NCI-H2107 treated with DMSO at 0.1 percent for 48 hours (cell line): ENCODE data around the gene HACL1.
A peak's percentile ranks its signal among the peaks of the same experiment; 100 is the strongest.
"Not testable (repeated sequence)": the region's sequence is repeated elsewhere in the genome, so short reads cannot be mapped to it uniquely, and the experiment has no call there.

Experiments used
- DNase-seq: peaks from one replicate; lab custom pipeline; 2025; ENCODE audit not compliant: unreplicated experiment; lab: John Stamatoyannopoulos, UW

HACL1 gene

GRCh38 chr3:15581471-15582394 lies 19.6 kb downstream of the HACL1 start:
- no peak for DNase-seq

GRCh38 chr3:15579051-15579450 lies 22.3 kb downstream of the HACL1 start:
- DNase-seq = no peak

- no peak for DNase-seq
Observed at GRCh38 chr3:15578289-15578867, 23.0 kb downstream of the HACL1 start.

- no peak for DNase-seq
Observed at GRCh38 chr3:15576475-15576874, 24.9 kb downstream of the HACL1 start.

GRCh38 chr3:15575446-15575845 lies 25.9 kb downstream of the HACL1 start:
- no peak for DNase-seq

- no peak for DNase-seq
Observed at GRCh38 chr3:15572138-15572537, 29.2 kb downstream of the HACL1 start.

- no peak for DNase-seq
Observed at GRCh38 chr3:15563190-15563589, 38.2 kb downstream of the HACL1 start.

GRCh38 chr3:15562560-15562959 lies 38.8 kb downstream of the HACL1 start:
- DNase-seq = no peak

GRCh38 chr3:15558581-15558980 lies 42.8 kb downstream of the HACL1 start:
- DNase-seq = no peak

GRCh38 chr3:15557511-15557946 lies 43.8 kb downstream of the HACL1 start:
- peak; percentile 36 for DNase-seq

- no peak for DNase-seq
Observed at GRCh38 chr3:15556512-15556911, 44.9 kb downstream of the HACL1 start.

GRCh38 chr3:15553749-15554148 lies 47.6 kb downstream of the HACL1 start:
- no peak for DNase-seq

GRCh38 chr3:15551902-15552301 lies 49.5 kb downstream of the HACL1 start:
- DNase-seq = no peak

- DNase-seq = no peak
Observed at GRCh38 chr3:15549846-15550245, 51.5 kb downstream of the HACL1 start.

GRCh38 chr3:15542614-15543013 lies 58.8 kb downstream of the HACL1 start:
- DNase-seq = no peak

GRCh38 chr3:15541371-15541770 lies 60.0 kb downstream of the HACL1 start:
- no peak for DNase-seq

GRCh38 chr3:15539066-15539465 lies 62.3 kb downstream of the HACL1 start:
- DNase-seq = no peak

GRCh38 chr3:15538345-15538744 lies 63.0 kb downstream of the HACL1 start:
- DNase-seq = no peak

GRCh38 chr3:15536856-15537255 lies 64.5 kb downstream of the HACL1 start:
- no peak for DNase-seq

GRCh38 chr3:15535732-15536131 lies 65.6 kb downstream of the HACL1 start:
- DNase-seq = no peak

- not testable (repeated sequence) for DNase-seq
Observed at GRCh38 chr3:15532614-15533013, 68.8 kb downstream of the HACL1 start.

- no peak for DNase-seq
Observed at GRCh38 chr3:15531346-15531745, 70.0 kb downstream of the HACL1 start.
